ENCODE results near the gene LRFN5. TPM values are rescaled to one million over a fixed set of nuclear protein-coding genes. Genes with fewer than 3 reads are reported as not detected.

The LRFN5 gene
- total RNA-seq, 1 experiment from 2014 or later, result 1.3 TPM

- TF ChIP-seq CTCF (conservative IDR thresholded peaks at IDR 0.05), result no peak
- no peak overlapping the region for H3K4ac ChIP-seq (ENCODE audit: low read depth, low read length)
- H3K36me3 Mint-ChIP-seq (ENCODE audit: insufficient read depth in 1 of 3, low read depth in 3 of 3), result peaks cover 4 to 17% (median 6%) of the 10 kb centered on the region in 3 experiments; a peak in 3 of 7 replicates
- H4K5ac ChIP-seq (ENCODE audit: insufficient read length, low read depth, low read length), result no peak overlapping the region
- H3T11ph ChIP-seq (ENCODE audit: low read length), result no peak overlapping the region
- no peak overlapping the region for H3K14ac ChIP-seq (ENCODE audit: insufficient read depth, low read length)
- no peak overlapping the region for H3K23ac ChIP-seq (ENCODE audit: insufficient read length, low read depth, low read length)
- H3K4me3 Mint-ChIP-seq, result no peak overlapping the region
- peaks cover 15 to 20% of the 10 kb centered on the region in 2 experiments; a peak in 4 of 5 replicates for H3K9me3 Mint-ChIP-seq
- no peak overlapping the region for H2BK12ac ChIP-seq (ENCODE audit: insufficient read length, low read depth, low read length)
- H3K27ac Mint-ChIP-seq, result no peak overlapping the region
- DNase-seq, result no peak
- no peaks in the 10 kb centered on the region for H3K79me2 ChIP-seq (ENCODE audit: insufficient read depth, low read length)
- no peak overlapping the region for H2AK5ac ChIP-seq (ENCODE audit: insufficient read length, low read length)
- H3K9ac ChIP-seq (ENCODE audit: extremely low read depth, insufficient read length, low read length), result no peak overlapping the region
- no peak overlapping the region for H4K91ac ChIP-seq (ENCODE audit: insufficient read length, low read depth, low read length)
- H4K20me1 ChIP-seq (ENCODE audit: control insufficient read depth, insufficient read depth, insufficient read length), result no peaks in the 10 kb centered on the region
- H3K27ac ChIP-seq (ENCODE audit: insufficient read length, low read depth, low read length), result no peak overlapping the region
- H3K27me3 Mint-ChIP-seq (ENCODE audit: low read depth), result no peaks in the 10 kb centered on the region
- H3K4me2 ChIP-seq (ENCODE audit: insufficient read depth, insufficient read length, low read length), result no peak overlapping the region
- no peak overlapping the region for H2BK120ac ChIP-seq (ENCODE audit: low read depth, low read length, poor library complexity, severe bottlenecking)
- H2AFZ ChIP-seq (ENCODE audit: low read length), result no peak overlapping the region
- H3K4me1 Mint-ChIP-seq, result peaks cover 12 to 18% of the 10 kb centered on the region in 2 experiments
- H3K18ac ChIP-seq (ENCODE audit: insufficient read length, low read depth, low read length), result no peak overlapping the region
- no peak overlapping the region for H4K8ac ChIP-seq (replicated peaks; ENCODE audit: insufficient read length, low read depth, low read length)
- no peak overlapping the region for H2BK5ac ChIP-seq (ENCODE audit: insufficient read length, low read length)
- no peaks in the 10 kb centered on the region for H3K9me3 ChIP-seq (ENCODE audit: control insufficient read depth, low read depth, low read length)
- WGBS (ENCODE audit: extremely low coverage, insufficient read length, low lambda C conversion rate), result no CpG with 5 or more reads among the region's 2 CpGs
- no peak overlapping the region for H2BK15ac ChIP-seq (ENCODE audit: low read depth, low read length)
- no peak overlapping the region for H2BK20ac ChIP-seq (ENCODE audit: low read depth, low read length, poor library complexity, severe bottlenecking)
- no peaks in the 10 kb centered on the region for H3K27me3 ChIP-seq (ENCODE audit: insufficient read depth, low read length)
- H3K56ac ChIP-seq (ENCODE audit: insufficient read length, low read depth, low read length), result no peak overlapping the region
- H3K23me2 ChIP-seq (ENCODE audit: insufficient read length, low read depth, low read length, poor library complexity, severe bottlenecking), result no peaks in the 10 kb centered on the region
- H3K4me1 ChIP-seq (ENCODE audit: insufficient read depth, low read length), result peaks cover 5% of the 10 kb centered on the region; the same call in 1 of the 2 replicates
- H3K79me1 ChIP-seq (ENCODE audit: insufficient read depth, low read depth, low read length, poor library complexity, severe bottlenecking), result no peaks in the 10 kb centered on the region
Observed at GRCh38 chr14:41568979-41569378, 37.7 kb upstream of the LRFN5 start.
